ENCODE measurements around the gene IFT57. TPM values are rescaled to one million over a fixed set of nuclear protein-coding genes. Genes with fewer than 3 reads are reported as not detected.

IFT57 gene
- total and polyA plus RNA-seq, 2 donors (not counting 1 experiment from before 2014, with no cell fraction given), result 53.6 to 94.4 TPM

DNA sequence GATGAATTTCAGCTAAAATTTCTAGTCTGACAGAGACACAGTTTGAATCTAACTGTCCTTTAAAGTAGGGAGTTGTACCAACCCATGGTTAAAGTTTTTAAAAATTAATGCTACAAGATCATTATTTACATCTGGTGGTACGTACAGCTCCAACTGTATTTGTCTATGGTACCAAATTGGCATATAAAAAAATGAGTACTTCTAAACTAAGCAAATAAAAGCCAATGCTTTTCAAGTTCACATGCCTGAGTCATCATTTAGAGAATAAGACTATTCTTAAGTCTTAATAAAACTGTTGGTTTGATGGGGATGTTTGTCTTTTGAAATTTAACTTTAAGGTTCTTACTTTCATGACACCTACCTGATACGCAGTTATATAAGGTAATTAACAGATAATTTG, 21.0 kb upstream of the IFT57 start:
- no peak overlapping the region for H3K27ac Mint-ChIP-seq
- Histone ChIP-seq H2AFZ (ENCODE audit: insufficient read depth, low read depth, low read length, poor library complexity, severe bottlenecking) (no peak overlapping the region), H3K4me3 (ENCODE audit: control extremely low read depth in 1 of 5, extremely low read depth in 1 of 5, insufficient read depth in 1 of 5, low read depth in 2 of 5, low read length in 4 of 5) (no peak overlapping the region), H3K4me1 (ENCODE audit: control insufficient read depth in 2 of 2, insufficient read depth in 2 of 2, low read length in 2 of 2) (peaks cover 0 to 8% of the 10 kb centered on the region in 2 donors), H3K27ac (ENCODE audit: low read length in 2 of 2) (no peak overlapping the region), H3K36me3 (replicated peaks in 1 of 2; ENCODE audit: control extremely low read depth in 1 of 2, control insufficient read depth in 1 of 2, extremely low read depth in 1 of 2, insufficient read depth in 2 of 2, low read length in 1 of 2) (no peaks in the 10 kb centered on the region), H3K27me3 (replicated peaks in 1 of 4; ENCODE audit: control extremely low read depth in 1 of 4, control insufficient read depth in 3 of 4, insufficient read depth in 4 of 4, low read length in 3 of 4) (no peaks in the 10 kb centered on the region), H3K9ac (ENCODE audit: low read length) (no peak overlapping the region), H3K4me2 (replicated peaks; ENCODE audit: low read depth, low read length, poor library complexity, severe bottlenecking) (no peak overlapping the region), H3K79me2 (ENCODE audit: control insufficient read depth, insufficient read depth, low read length) (no peaks in the 10 kb centered on the region), H4K20me1 (ENCODE audit: control insufficient read depth, insufficient read depth, low read length, poor library complexity, severe bottlenecking) (no peaks in the 10 kb centered on the region), H3K9me3 (ENCODE audit: control extremely low read depth in 1 of 3, control insufficient read depth in 2 of 3, insufficient read depth in 1 of 3, low read length in 2 of 3) (peaks cover 0 to 7% (median 0%) of the 10 kb centered on the region in 3 donors)
- POLR2A ChIA-PET, result no interaction called here
- WGBS (ENCODE audit: insufficient coverage), result no CpG with 5 or more reads among the region's 2 CpGs
- DNase-seq (no peak), ATAC-seq (ENCODE audit: low read depth) (no peak)
- H3K27me3 Mint-ChIP-seq, result no peaks in the 10 kb centered on the region
- H3K4me3 Mint-ChIP-seq, result no peak overlapping the region
- H3K9me3 Mint-ChIP-seq (ENCODE audit: insufficient read depth), result peaks cover 6% of the 10 kb centered on the region
- intact Hi-C loops (cut with micrococcal nuclease), result no loop called here
- TF ChIP-seq CTCF (IDR thresholded peaks at IDR 0.05), result no peak
- TF ChIP-seq EZH2 (IDR thresholded peaks at IDR 0.05; ENCODE audit: borderline replicate concordance, insufficient read depth, low read depth, low read length, poor library complexity, severe bottlenecking), result no peak
- peaks cover 21% of the 10 kb centered on the region for H3K4me1 Mint-ChIP-seq
- CTCF ChIA-PET, result interaction anchor here (0.9 kb wide), 1 partner anchor 316 kb away, joined by 4 read pairs; no protein-coding TSS in a partner anchor

DNA sequence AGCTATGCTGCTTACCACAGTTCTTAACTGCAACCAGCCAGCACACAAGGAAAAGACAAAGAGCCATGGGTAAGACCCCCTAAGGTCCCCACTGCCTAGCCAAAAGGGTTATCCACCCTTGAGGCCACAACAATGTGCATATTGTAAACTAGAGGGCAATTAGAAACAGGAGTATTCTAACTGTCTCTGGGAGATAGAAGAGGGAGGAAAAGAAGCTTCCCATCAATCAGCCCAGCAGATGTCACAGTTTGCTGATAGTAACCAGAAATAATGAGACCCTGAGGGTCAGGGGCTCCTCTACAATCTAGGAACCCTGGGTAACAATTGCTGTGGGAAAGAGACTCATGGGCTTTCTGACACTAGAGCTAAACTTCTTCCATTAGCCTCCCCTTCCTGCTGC, 20.6 kb upstream of the IFT57 start:
- Histone ChIP-seq H3K4me1 (ENCODE audit: control insufficient read depth in 2 of 2, insufficient read depth in 2 of 2, low read length in 2 of 2) (peaks cover 0 to 8% of the 10 kb centered on the region in 2 donors), H3K36me3 (replicated peaks in 1 of 2; ENCODE audit: control extremely low read depth in 1 of 2, control insufficient read depth in 1 of 2, extremely low read depth in 1 of 2, insufficient read depth in 2 of 2, low read length in 1 of 2) (no peaks in the 10 kb centered on the region), H4K20me1 (ENCODE audit: control insufficient read depth, insufficient read depth, low read length, poor library complexity, severe bottlenecking) (no peaks in the 10 kb centered on the region), H3K79me2 (ENCODE audit: control insufficient read depth, insufficient read depth, low read length) (no peaks in the 10 kb centered on the region), H3K27ac (ENCODE audit: low read length in 2 of 2) (no peak overlapping the region), H3K9me3 (ENCODE audit: control extremely low read depth in 1 of 3, control insufficient read depth in 2 of 3, insufficient read depth in 1 of 3, low read length in 2 of 3) (peaks cover 0 to 7% (median 0%) of the 10 kb centered on the region in 3 donors), H3K4me3 (ENCODE audit: control extremely low read depth in 1 of 5, extremely low read depth in 1 of 5, insufficient read depth in 1 of 5, low read depth in 2 of 5, low read length in 4 of 5) (no peak overlapping the region), H2AFZ (ENCODE audit: insufficient read depth, low read depth, low read length, poor library complexity, severe bottlenecking) (no peak overlapping the region), H3K9ac (ENCODE audit: low read length) (no peak overlapping the region), H3K27me3 (replicated peaks in 1 of 4; ENCODE audit: control extremely low read depth in 1 of 4, control insufficient read depth in 3 of 4, insufficient read depth in 4 of 4, low read length in 3 of 4) (no peaks in the 10 kb centered on the region), H3K4me2 (replicated peaks; ENCODE audit: low read depth, low read length, poor library complexity, severe bottlenecking) (no peak overlapping the region)
- no peak overlapping the region for H3K27ac Mint-ChIP-seq
- ATAC-seq (ENCODE audit: low read depth) (no peak), DNase-seq (no peak)
- peaks cover 21% of the 10 kb centered on the region for H3K4me1 Mint-ChIP-seq
- H3K9me3 Mint-ChIP-seq (ENCODE audit: insufficient read depth), result peaks cover 6% of the 10 kb centered on the region
- no peaks in the 10 kb centered on the region for H3K27me3 Mint-ChIP-seq
- H3K4me3 Mint-ChIP-seq, result no peak overlapping the region
- CTCF ChIA-PET, result interaction anchor here (0.9 kb wide), 1 partner anchor 315 kb away, joined by 4 read pairs; no protein-coding TSS in a partner anchor
- POLR2A ChIA-PET, result no interaction called here
- intact Hi-C loops (cut with micrococcal nuclease), result no loop called here
- TF ChIP-seq EZH2 (IDR thresholded peaks at IDR 0.05; ENCODE audit: borderline replicate concordance, insufficient read depth, low read depth, low read length, poor library complexity, severe bottlenecking) (no peak), CTCF (IDR thresholded peaks at IDR 0.05) (no peak)

All from B cell (primary cell).